ENCODE results near the gene FA2H.
"Not testable (repeated sequence)": the region's sequence is repeated elsewhere in the genome, so short reads cannot be mapped to it uniquely, and the experiment has no call there.

Gene FA2H

GRCh38 chr16:74743045-74743667 is 31.5 kb downstream of the FA2H start:
- no peak for DNase-seq

GRCh38 chr16:74742051-74742481 is 32.6 kb downstream of the FA2H start:
- DNase-seq = no peak

GRCh38 chr16:74740795-74741304 is 33.8 kb downstream of the FA2H start:
- DNase-seq = no peak

- no peak for DNase-seq
These were observed 35.3 kb downstream of the FA2H start for GRCh38 chr16:74739275-74739674.

GRCh38 chr16:74738816-74739215 is 35.8 kb downstream of the FA2H start:
- no peak for DNase-seq

- DNase-seq = no peak
These were observed 36.5 kb downstream of the FA2H start for GRCh38 chr16:74738113-74738541.

- no peak for DNase-seq
These were observed 37.1 kb downstream of the FA2H start for GRCh38 chr16:74737521-74737920.

- no peak for DNase-seq
These were observed 38.0 kb downstream of the FA2H start for GRCh38 chr16:74736531-74737157.

- no peak for DNase-seq
These were observed 39.1 kb downstream of the FA2H start for GRCh38 chr16:74735554-74735953.

- DNase-seq = no peak
These were observed 39.5 kb downstream of the FA2H start for GRCh38 chr16:74735162-74735452.

- DNase-seq = no peak
These were observed 40.1 kb downstream of the FA2H start for GRCh38 chr16:74734361-74735161.

- no peak for DNase-seq
These were observed 41.8 kb downstream of the FA2H start for GRCh38 chr16:74732707-74733350.

GRCh38 chr16:74731853-74732477 is 42.7 kb downstream of the FA2H start:
- DNase-seq = no peak

GRCh38 chr16:74729783-74730683 is 44.6 kb downstream of the FA2H start:
- no peak for DNase-seq

GRCh38 chr16:74727903-74728302 is 46.7 kb downstream of the FA2H start:
- no peak for DNase-seq

- no peak for DNase-seq
These were observed 47.9 kb downstream of the FA2H start for GRCh38 chr16:74726716-74727115.

- no peak for DNase-seq
These were observed 48.8 kb downstream of the FA2H start for GRCh38 chr16:74725651-74726455.

- no peak for DNase-seq
These were observed 49.6 kb downstream of the FA2H start for GRCh38 chr16:74724820-74725549.

- DNase-seq = no peak
These were observed 51.4 kb downstream of the FA2H start for GRCh38 chr16:74723256-74723655.

GRCh38 chr16:74722156-74722555 is 52.5 kb downstream of the FA2H start:
- not testable (repeated sequence) for DNase-seq

Measured in NCI-H345 (cell line).